GM23248 (cell line): ENCODE results near the gene HOTAIR. TPM values are rescaled to one million over a fixed set of nuclear protein-coding genes. Genes with fewer than 3 reads are reported as not detected.

ENCODE experiments used
- DNase-seq: peaks from one replicate; pipeline ENCODE4 v3.0.0-alpha.2; 2015
- H2AFZ ChIP-seq: fragments of 200-600 bp; sonication (generic); 2 replicates; pipeline ENCODE4 v1.6.1; 2016; ENCODE audit warnings: antibody characterized with exemption
- H3F3A ChIP-seq: fragments of 200-600 bp; sonication (generic); 2 replicates; pipeline ENCODE4 v1.6.1; 2016; ENCODE audit warnings: mild to moderate bottlenecking, antibody characterized with exemption, mixed run types; ENCODE audit not compliant: insufficient read depth
- H3K27ac ChIP-seq: fragments of 200-600 bp; sonication (generic); 2 replicates; pipeline ENCODE4 v1.5.1; 2016; ENCODE audit warnings: mild to moderate bottlenecking
- H3K27me3 ChIP-seq: fragments of 200-600 bp; sonication (generic); replicated peaks from 2 replicates; pipeline ENCODE4 v1.6.1; 2016; ENCODE audit warnings: mild to moderate bottlenecking; ENCODE audit not compliant: insufficient read depth
- H3K36me3 ChIP-seq: fragments of 200-600 bp; sonication (generic); 2 replicates; pipeline ENCODE4 v1.6.1; 2016; ENCODE audit warnings: low read depth, mild to moderate bottlenecking
- H3K4me1 ChIP-seq: fragments of 200-600 bp; sonication (generic); 2 replicates; pipeline ENCODE4 v1.6.1; 2016; ENCODE audit warnings: mild to moderate bottlenecking; ENCODE audit not compliant: insufficient read depth
- H3K4me2 ChIP-seq: fragments of 200-600 bp; sonication (generic); one replicate; pipeline ENCODE4 v1.6.1; 2016; ENCODE audit warnings: mild to moderate bottlenecking; ENCODE audit not compliant: unreplicated experiment
- H3K4me3 ChIP-seq: fragments of 200-600 bp; sonication (generic); 2 replicates; pipeline ENCODE4 v1.5.1; 2016; ENCODE audit warnings: mild to moderate bottlenecking
- H3K79me2 ChIP-seq: fragments of 200-600 bp; sonication (generic); 2 replicates; pipeline ENCODE4 v1.6.1; 2016; ENCODE audit warnings: mild to moderate bottlenecking; ENCODE audit not compliant: insufficient read depth
- H3K9ac ChIP-seq: fragments of 200-600 bp; sonication (generic); 2 replicates; pipeline ENCODE4 v1.6.1; 2016; ENCODE audit warnings: mild to moderate bottlenecking
- H3K9me2 ChIP-seq: fragments of 200-600 bp; sonication (generic); 2 replicates; pipeline ENCODE4 v1.6.1; 2016; ENCODE audit warnings: mixed run types, mild to moderate bottlenecking, moderate library complexity; ENCODE audit not compliant: insufficient read depth
- H3K9me3 ChIP-seq: fragments of 200-600 bp; sonication (generic); one replicate; pipeline ENCODE4 v1.6.1; 2017; ENCODE audit warnings: low read depth
- H4K20me1 ChIP-seq: fragments of 200-600 bp; sonication (generic); 2 replicates; pipeline ENCODE4 v1.6.0; 2016; ENCODE audit not compliant: insufficient read depth
- EZH2 ChIP-seq: fragments of 200-600 bp; sonication (generic); IDR thresholded peaks from 2 replicates; pipeline ENCODE4 v1.6.1; 2018; ENCODE audit warnings: antibody characterized with exemption, mild to moderate bottlenecking; ENCODE audit not compliant: insufficient read depth, poor library complexity, severe bottlenecking
- EZH2phosphoT487 ChIP-seq: fragments of 200-600 bp; sonication (generic); IDR thresholded peaks from 2 replicates; pipeline ENCODE4 v1.6.1; 2018; ENCODE audit warnings: antibody characterized with exemption, moderate library complexity, mild to moderate bottlenecking, low read depth; ENCODE audit not compliant: insufficient read depth
- WGBS, 2 experiments: methylation state at CpG; one replicate each; pipeline ENCODE4 v1.1.6; 2015 to 2017; ENCODE audit warnings: low lambda C conversion rate in 2 of 2, low coverage in 1 of 2; ENCODE audit errors: missing lambda C conversion rate in 2 of 2; 5-methylcytosine and 5-hydroxymethylcytosine counted together
- in situ Hi-C: fragments of 300-500 bp; cut with MboI; formaldehyde crosslinking; loops from 2 replicates; pipeline ENCODE4 v1.15.0; 2020
- polyA plus RNA-seq: library from polyadenylated mRNA; unstranded; fragments of >200 nt; fragmentation: Nextera tagmentation; extraction: Ambion mirVana; gene quantifications from 2 replicates; pipeline ENCODE4 v1.2.1, GENCODE V29; 2016
- total RNA-seq: library from RNA; depleted of rRNA; stranded (reverse); fragments of >200 nt; shearing (Covaris generic); gene quantifications from 2 replicates; pipeline ENCODE4 v1.2.3, GENCODE V29; 2014

Gene HOTAIR
- total and polyA plus RNA-seq, 2 experiments from 2014 or later, result not detected

- no peak for DNase-seq
- Histone ChIP-seq H3K9ac (peak overlapping the region; percentile 97), H3K79me2 (peaks cover 63% of the 10 kb centered on the region), H3F3A (peaks cover 20% of the 10 kb centered on the region; the same call in 1 of the 2 replicates), H3K4me2 (peak overlapping the region; percentile 79), H3K4me3 (peak overlapping the region; percentile 78), H3K27me3 (no peaks in the 10 kb centered on the region), H4K20me1 (no peaks in the 10 kb centered on the region), H3K27ac (peak overlapping the region; percentile 99), H3K9me2 (no peaks in the 10 kb centered on the region), H3K9me3 (no peaks in the 10 kb centered on the region), H2AFZ (peak overlapping the region; percentile 70), H3K36me3 (no peaks in the 10 kb centered on the region), H3K4me1 (peaks cover 39% of the 10 kb centered on the region)
- TF ChIP-seq EZH2phosphoT487 (no peak), EZH2 (no peak)
- 58 to 65% methylated on average over 3 of the region's 3 CpGs for WGBS, 2 experiments
- in situ Hi-C loops, result no loop called here
Observed at GRCh38 chr12:54016051-54016450, 41.3 kb upstream of the HOTAIR start.

- H3K27ac ChIP-seq, result peak overlapping the region; percentile 99; the same call in 1 of the 2 replicates
- H3K4me1 ChIP-seq, result peaks cover 33% of the 10 kb centered on the region
- TF ChIP-seq EZH2, result no peak
- TF ChIP-seq EZH2phosphoT487, result no peak
- peak overlapping the region; percentile 70 for H2AFZ ChIP-seq
- in situ Hi-C loops, result no loop called here
- H4K20me1 ChIP-seq, result no peaks in the 10 kb centered on the region
- peaks cover 63% of the 10 kb centered on the region for H3K79me2 ChIP-seq
- peak overlapping the region; percentile 97; the same call in 1 of the 2 replicates for H3K9ac ChIP-seq
- peaks cover 14% of the 10 kb centered on the region; the same call in 1 of the 2 replicates for H3F3A ChIP-seq
- no peak for DNase-seq
- H3K9me2 ChIP-seq, result no peaks in the 10 kb centered on the region
- peak overlapping the region; percentile 42 for H3K4me2 ChIP-seq
- no peaks in the 10 kb centered on the region for H3K36me3 ChIP-seq
- H3K9me3 ChIP-seq, result no peaks in the 10 kb centered on the region
- H3K27me3 ChIP-seq, result no peaks in the 10 kb centered on the region
- 92 to 93% methylated on average over 23 of the region's 23 CpGs for WGBS, 2 experiments
- H3K4me3 ChIP-seq, result no peak overlapping the region
Observed at GRCh38 chr12:54015018-54015931, 40.5 kb upstream of the HOTAIR start.

- Histone ChIP-seq H3K27me3 (no peaks in the 10 kb centered on the region), H3K9ac (peak overlapping the region; percentile 54)
Observed at GRCh38 chr12:54014377-54015017, 39.7 kb upstream of the HOTAIR start.

DNA sequence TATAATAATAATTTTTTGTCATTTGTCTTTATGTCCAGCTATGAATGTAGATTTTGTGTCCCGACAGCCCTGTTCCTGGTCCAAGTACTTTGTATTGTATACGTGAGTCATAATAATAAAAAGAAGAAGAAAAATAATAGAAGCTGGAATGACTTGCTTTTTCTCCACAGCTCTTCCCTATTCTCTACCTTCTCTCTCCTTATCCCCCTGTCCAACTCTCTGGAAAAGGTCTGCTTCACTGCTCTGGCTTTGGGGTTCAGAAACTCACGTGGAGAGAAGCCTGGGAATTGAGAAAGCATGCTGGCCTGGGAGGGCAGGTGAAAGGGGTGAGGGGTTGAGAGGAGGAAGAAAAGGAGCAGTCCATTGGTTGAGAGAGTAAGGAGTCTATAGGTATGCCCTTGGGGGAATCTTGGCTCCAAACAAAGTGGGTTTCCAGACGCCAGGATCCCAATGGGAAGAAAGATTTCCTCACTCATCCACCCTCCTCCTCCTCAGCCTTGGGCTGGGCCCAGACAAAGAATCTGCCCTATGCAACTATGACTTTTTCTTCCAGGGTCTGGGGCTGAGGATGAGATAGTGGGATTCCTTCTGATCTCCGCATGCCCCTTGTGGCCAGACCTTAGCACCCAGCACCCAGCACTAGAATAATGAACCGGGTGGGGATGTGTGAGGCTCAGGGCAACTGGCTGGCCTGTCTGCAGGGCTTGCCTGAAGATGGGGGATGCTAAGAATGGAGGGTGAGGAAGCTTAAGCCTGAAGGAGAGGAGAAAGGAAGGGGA is 38.1 kb upstream of the HOTAIR start:
- peak overlapping the region; percentile 49 for H3K27ac ChIP-seq

More at GRCh38 chr12:54014377-54015017, 39.7 kb upstream of the HOTAIR start:
- Histone ChIP-seq H3K4me1 (peaks cover 30% of the 10 kb centered on the region), H3K4me2 (peak overlapping the region; percentile 42), H3K4me3 (peak overlapping the region; percentile 30; the same call in 1 of the 2 replicates), H3K9me3 (no peaks in the 10 kb centered on the region), H3K36me3 (no peaks in the 10 kb centered on the region), H3F3A (peaks cover 10% of the 10 kb centered on the region; the same call in 1 of the 2 replicates), H4K20me1 (no peaks in the 10 kb centered on the region), H3K79me2 (peaks cover 63% of the 10 kb centered on the region), H3K9me2 (no peaks in the 10 kb centered on the region), H3K27ac (peak overlapping the region; percentile 49), H2AFZ (peak overlapping the region; percentile 70)
- 51 to 59% methylated on average over 35 to 36 of the region's 36 CpGs for WGBS, 2 experiments
- DNase-seq, result peak; percentile 42
- in situ Hi-C loops, result no loop called here
- TF ChIP-seq EZH2 (no peak), EZH2phosphoT487 (no peak)

More for the DNA sequence above, 38.1 kb upstream of the HOTAIR start:
- WGBS, 2 experiments, result 79 to 82% methylated on average over 6 of the region's 6 CpGs
- no peak for DNase-seq
- H3K36me3 ChIP-seq, result no peaks in the 10 kb centered on the region
- no peak overlapping the region for H2AFZ ChIP-seq
- no peaks in the 10 kb centered on the region for H4K20me1 ChIP-seq
- H3K4me2 ChIP-seq, result peak overlapping the region; percentile 24
- H3K79me2 ChIP-seq, result peaks cover 60% of the 10 kb centered on the region
- in situ Hi-C loops, result no loop called here
- peaks cover 17% of the 10 kb centered on the region for H3F3A ChIP-seq
- TF ChIP-seq EZH2 (no peak), EZH2phosphoT487 (no peak)
- H3K9me3 ChIP-seq, result no peaks in the 10 kb centered on the region
- H3K9me2 ChIP-seq, result no peaks in the 10 kb centered on the region
- H3K27me3 ChIP-seq, result no peaks in the 10 kb centered on the region
- no peak overlapping the region for H3K4me3 ChIP-seq
- peaks cover 37% of the 10 kb centered on the region for H3K4me1 ChIP-seq
- H3K9ac ChIP-seq, result 0 out of 2 replicates have a peak overlapping the region, but pooled peaks have one; percentile 29
